Prostate gland (tissue), 2 donors: Measurements from ENCODE around the gene PCDHB9.
"Not testable (repeated sequence)": the region's sequence is repeated elsewhere in the genome, so short reads cannot be mapped to it uniquely, and the experiment has no call there.

ENCODE experiments used
- CTCF ChIP-seq, 4 experiments: fragments of 200-600 bp in 2 of 4; fragments of 450-650 bp in 2 of 4; sonication (generic) in 2 of 4; IDR thresholded peaks; 1 replicate in 3 of 4; 2 replicates in 1 of 4; pipeline ENCODE4 v1.5.1; 2016 to 2019; ENCODE audit warnings: antibody characterized with exemption in 4 of 4, mild to moderate bottlenecking in 2 of 4, moderate library complexity in 2 of 4
- POLR2A ChIP-seq: fragments of 450-650 bp; IDR thresholded peaks from one replicate; pipeline ENCODE4 v1.6.1; 2016; ENCODE audit warnings: antibody characterized with exemption, mild to moderate bottlenecking
- POLR2AphosphoS5 ChIP-seq: sonication (generic); formaldehyde crosslinking; IDR thresholded peaks from one replicate; pipeline ENCODE4 v1.6.1; 2017; ENCODE audit warnings: antibody characterized with exemption

DNA sequence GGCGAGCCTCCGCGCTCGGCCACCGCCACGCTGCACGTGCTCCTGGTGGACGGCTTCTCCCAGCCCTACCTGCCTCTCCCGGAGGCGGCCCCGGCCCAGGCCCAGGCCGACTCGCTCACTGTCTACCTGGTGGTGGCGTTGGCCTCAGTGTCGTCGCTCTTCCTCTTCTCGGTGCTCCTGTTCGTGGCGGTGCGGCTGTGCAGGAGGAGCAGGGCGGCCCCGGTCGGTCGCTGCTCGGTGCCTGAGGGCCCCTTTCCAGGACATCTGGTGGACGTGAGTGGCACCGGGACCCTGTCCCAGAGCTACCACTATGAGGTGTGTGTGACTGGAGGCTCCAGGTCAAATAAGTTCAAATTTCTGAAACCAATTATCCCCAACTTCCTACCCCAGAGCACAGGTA is 23.9 kb downstream of the PCDHB9 start:
- not testable (repeated sequence) for TF ChIP-seq POLR2AphosphoS5; CTCF (IDR thresholded peaks at IDR 0.05); POLR2A
